ENCODE data around the gene SCGB2B2.
A peak's percentile ranks its signal among the peaks of the same experiment; 100 is the strongest.
"Not testable (repeated sequence)": the region's sequence is repeated elsewhere in the genome, so short reads cannot be mapped to it uniquely, and the experiment has no call there.

Gene SCGB2B2

GRCh38 chr19:34668077-34668689, 8.8 kb downstream of the SCGB2B2 start:
- not testable (repeated sequence) for DNase-seq

GRCh38 chr19:34667349-34668076, 9.4 kb downstream of the SCGB2B2 start:
- DNase-seq, result no peak

- no peak for DNase-seq
Observed at GRCh38 chr19:34666958-34667265, 10.0 kb downstream of the SCGB2B2 start.

GRCh38 chr19:34666200-34666957, 10.6 kb downstream of the SCGB2B2 start:
- no peak for DNase-seq

GRCh38 chr19:34665275-34665674, 11.7 kb downstream of the SCGB2B2 start:
- DNase-seq, result not testable (repeated sequence)

- DNase-seq, result no peak
Observed at GRCh38 chr19:34664870-34665269, 12.1 kb downstream of the SCGB2B2 start.

- no peak for DNase-seq
Observed at GRCh38 chr19:34664168-34664567, 12.8 kb downstream of the SCGB2B2 start.

- DNase-seq, result no peak
Observed at GRCh38 chr19:34662919-34663318, 14.0 kb downstream of the SCGB2B2 start.

GRCh38 chr19:34661357-34661756, 15.6 kb downstream of the SCGB2B2 start:
- DNase-seq, result no peak

- DNase-seq, result no peak
Observed at GRCh38 chr19:34655651-34656050, 21.3 kb downstream of the SCGB2B2 start.

- no peak for DNase-seq
Observed at GRCh38 chr19:34654796-34655195, 22.2 kb downstream of the SCGB2B2 start.

- no peak for DNase-seq
Observed at GRCh38 chr19:34651747-34652146, 25.2 kb downstream of the SCGB2B2 start.

- no peak for DNase-seq
Observed at GRCh38 chr19:34649886-34650543, 26.9 kb downstream of the SCGB2B2 start.

- DNase-seq, result peak; percentile 51
Observed at GRCh38 chr19:34645551-34645950, 31.4 kb downstream of the SCGB2B2 start.

GRCh38 chr19:34644991-34645461, 31.9 kb downstream of the SCGB2B2 start:
- DNase-seq, result no peak

- DNase-seq, result no peak
Observed at GRCh38 chr19:34642241-34642640, 34.7 kb downstream of the SCGB2B2 start.

GRCh38 chr19:34639491-34640085, 37.4 kb downstream of the SCGB2B2 start:
- DNase-seq, result no peak

GRCh38 chr19:34633802-34634201, 43.2 kb downstream of the SCGB2B2 start:
- no peak for DNase-seq
